Natural killer cell (primary cell): Measurements from ENCODE around the gene TCF7L2. TPM values are rescaled to one million over a fixed set of nuclear protein-coding genes. Genes with fewer than 3 reads are reported as not detected.

ENCODE experiments used
- ATAC-seq, 3 donors: fragments of 150-1000 bp in 2 of 3; fragments of 200-7000 bp in 1 of 3; cut with Tn5 transposase; 1 replicate in 1 of 3; 2 replicates in 2 of 3; pipeline ENCODE4 v1.10.0; 2021; ENCODE audit warnings: mild to moderate bottlenecking in 2 of 3, moderate library complexity in 2 of 3
- DNase-seq, 2 donors: peaks; one replicate each; pipeline versions ENCODE4 v3.0.0 to v3.0.0-alpha.2; 2013 to 2021; ENCODE audit warnings: mixed read lengths in 1 of 2
- H3K27ac ChIP-seq: one replicate; pipeline ENCODE4 v1.5.1; 2013; ENCODE audit warnings: mild to moderate bottlenecking, low read length
- H3K27me3 ChIP-seq: one replicate; pipeline ENCODE4 v1.6.1; 2013; ENCODE audit warnings: low read length; ENCODE audit not compliant: control insufficient read depth, insufficient read depth
- H3K36me3 ChIP-seq: one replicate; pipeline ENCODE4 v1.6.1; 2013; ENCODE audit warnings: low read length; ENCODE audit not compliant: control insufficient read depth, insufficient read depth
- H3K4me1 ChIP-seq: one replicate; pipeline ENCODE4 v1.6.1; 2013; ENCODE audit warnings: low read length; ENCODE audit not compliant: control insufficient read depth, insufficient read depth
- H3K4me3 ChIP-seq: one replicate; pipeline ENCODE4 v1.5.1; 2013; ENCODE audit warnings: low read length
- H3K9me3 ChIP-seq: one replicate; pipeline ENCODE4 v1.6.1; 2013; ENCODE audit warnings: low read length; ENCODE audit not compliant: control insufficient read depth, insufficient read depth
- H3K27ac Mint-ChIP-seq, 2 donors: one replicate each; pipeline ENCODE4 v1.8.0; 2022; ENCODE audit warnings: mild to moderate bottlenecking in 2 of 2, mixed read lengths in 2 of 2, moderate library complexity in 1 of 2
- H3K27me3 Mint-ChIP-seq, 2 donors: one replicate each; pipeline ENCODE4 v1.8.0; 2022; ENCODE audit warnings: low read depth in 2 of 2, mixed read lengths in 2 of 2
- H3K36me3 Mint-ChIP-seq: one replicate; pipeline ENCODE4 v1.8.0; 2022; ENCODE audit warnings: mixed read lengths
- H3K4me1 Mint-ChIP-seq, 2 donors: one replicate each; pipeline ENCODE4 v1.8.0; 2022; ENCODE audit warnings: mixed read lengths in 2 of 2
- H3K4me3 Mint-ChIP-seq: one replicate; pipeline ENCODE4 v1.8.0; 2022; ENCODE audit warnings: mild to moderate bottlenecking, moderate library complexity, mixed read lengths
- H3K9me3 Mint-ChIP-seq, 2 donors: one replicate each; pipeline ENCODE4 v1.8.0; 2022; ENCODE audit warnings: mixed read lengths in 2 of 2
- CTCF ChIP-seq: fragments of 200-600 bp; IDR thresholded peaks from one replicate; pipeline ENCODE4 v1.8.0; 2022; ENCODE audit warnings: antibody characterized with exemption
- WGBS: methylation state at CpG from one replicate; pipeline ENCODE4 v1.1.7; 2013; ENCODE audit warnings: missing lambda C conversion rate; ENCODE audit not compliant: insufficient coverage; 5-methylcytosine and 5-hydroxymethylcytosine counted together
- intact Hi-C: fragments of 100-400 bp; cut with micrococcal nuclease; formaldehyde crosslinking; loops from one replicate; pipeline ENCODE4 v1.14.2; 2022
- total RNA-seq, 4 donors: library from RNA; stranded (reverse); fragments of 120-200 nt in 1 of 4; gene quantifications; one replicate each; pipeline versions ENCODE4 v1.2.3 to v1.2.4, GENCODE V29; 2013 to 2022

The TCF7L2 gene
- total RNA-seq, 3 donors from 2014 or later (not counting 1 experiment from before 2014, with no cell fraction given), result 10.4 to 32.7 (median 15.3) TPM

DNA sequence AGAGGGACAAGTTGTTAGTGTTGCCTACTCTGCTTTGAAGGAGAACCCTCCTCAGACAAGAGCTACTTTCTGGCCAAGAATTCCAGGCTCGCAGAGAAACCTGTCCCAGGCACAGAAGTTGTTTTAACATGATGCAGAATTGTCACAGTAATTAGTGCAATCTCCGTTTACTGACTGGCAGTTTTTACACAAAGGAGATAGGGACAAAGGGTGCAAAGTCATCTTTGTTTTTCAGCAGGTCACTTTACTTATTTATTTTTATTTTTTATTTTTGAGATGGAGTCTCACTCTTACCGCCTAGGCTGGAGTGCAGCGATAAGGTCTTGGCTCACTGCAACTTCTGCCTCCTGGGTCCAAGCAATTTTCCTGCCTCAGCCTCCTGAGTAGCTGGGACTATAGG lies 12.3 kb downstream of the TCF7L2 start:
- 93% methylated on average over 4 of the region's 4 CpGs for WGBS
- Histone ChIP-seq H3K9me3 (no peaks in the 10 kb centered on the region), H3K36me3 (no peaks in the 10 kb centered on the region), H3K27me3 (no peaks in the 10 kb centered on the region), H3K4me3 (no peak overlapping the region), H3K27ac (no peak overlapping the region), H3K4me1 (no peaks in the 10 kb centered on the region)
- Mint-ChIP-seq H3K9me3 (no peaks in the 10 kb centered on the region), H3K27me3 (peaks cover 14 to 32% of the 10 kb centered on the region in 2 donors), H3K4me3 (no peak overlapping the region), H3K27ac (no peak overlapping the region), H3K4me1 (peaks cover 0 to 28% of the 10 kb centered on the region in 2 donors), H3K36me3 (no peaks in the 10 kb centered on the region)
- TF ChIP-seq CTCF, result no peak
- intact Hi-C loops, result no loop called here
- ATAC-seq, result no peak
- DNase-seq, result no peak

GRCh38 chr10:112963835-112964234 lies 13.8 kb downstream of the TCF7L2 start:
- WGBS, result 97% methylated on average over 5 of the region's 5 CpGs
- Mint-ChIP-seq H3K9me3 (no peaks in the 10 kb centered on the region), H3K27me3 (peaks cover 10 to 17% of the 10 kb centered on the region in 2 donors), H3K27ac (no peak overlapping the region), H3K4me1 (peaks cover 0 to 28% of the 10 kb centered on the region in 2 donors), H3K36me3 (no peaks in the 10 kb centered on the region), H3K4me3 (no peak overlapping the region)
- H3K4me1 ChIP-seq, result no peaks in the 10 kb centered on the region
- no peaks in the 10 kb centered on the region for H3K27me3 ChIP-seq
- H3K9me3 ChIP-seq, result no peaks in the 10 kb centered on the region
- no peak for DNase-seq
- no peak overlapping the region for H3K27ac ChIP-seq
- no peak for TF ChIP-seq CTCF
- ATAC-seq, result no peak
- intact Hi-C loops, result no loop called here
- no peaks in the 10 kb centered on the region for H3K36me3 ChIP-seq
- H3K4me3 ChIP-seq, result no peak overlapping the region

- TF ChIP-seq CTCF, result no peak
- Mint-ChIP-seq H3K9me3 (no peaks in the 10 kb centered on the region), H3K27ac (no peak overlapping the region), H3K4me3 (no peak overlapping the region), H3K27me3 (peaks cover 10 to 11% of the 10 kb centered on the region in 2 donors), H3K4me1 (peaks cover 0 to 28% of the 10 kb centered on the region in 2 donors), H3K36me3 (no peaks in the 10 kb centered on the region)
- Histone ChIP-seq H3K27ac (no peak overlapping the region), H3K36me3 (no peaks in the 10 kb centered on the region), H3K9me3 (no peaks in the 10 kb centered on the region), H3K4me1 (no peaks in the 10 kb centered on the region), H3K4me3 (no peak overlapping the region), H3K27me3 (no peaks in the 10 kb centered on the region)
- WGBS, result 95% methylated on average over 6 of the region's 6 CpGs
- intact Hi-C loops, result no loop called here
- DNase-seq, result no peak
- ATAC-seq, result no peak
Observed at GRCh38 chr10:112964482-112964881, 14.4 kb downstream of the TCF7L2 start.

GRCh38 chr10:112966194-112966855 lies 16.3 kb downstream of the TCF7L2 start:
- no peaks in the 10 kb centered on the region for H3K4me1 ChIP-seq
- Mint-ChIP-seq H3K36me3 (no peaks in the 10 kb centered on the region), H3K27ac (no peak overlapping the region), H3K27me3 (peaks cover 0 to 5% of the 10 kb centered on the region in 2 donors), H3K4me1 (peaks cover 0 to 21% of the 10 kb centered on the region in 2 donors), H3K9me3 (no peaks in the 10 kb centered on the region), H3K4me3 (no peak overlapping the region)
- H3K36me3 ChIP-seq, result no peaks in the 10 kb centered on the region
- ATAC-seq (no peak), DNase-seq (no peak)
- H3K4me3 ChIP-seq, result no peak overlapping the region
- WGBS, result 94% methylated on average over 8 of the region's 9 CpGs
- H3K9me3 ChIP-seq, result no peaks in the 10 kb centered on the region
- no peak for TF ChIP-seq CTCF
- H3K27me3 ChIP-seq, result no peaks in the 10 kb centered on the region
- intact Hi-C loops, result no loop called here
- H3K27ac ChIP-seq, result no peak overlapping the region
